GM12878 (cell line): ENCODE data around the gene ABCG4. TPM values are rescaled to one million over a fixed set of nuclear protein-coding genes. Genes with fewer than 3 reads are reported as not detected.

Experiments
- BACH1 ChIP-seq: fragments of 450-650 bp; IDR thresholded peaks from 2 replicates; pipeline ENCODE4 v1.6.1; 2017; ENCODE audit warnings: mild to moderate bottlenecking, borderline replicate concordance
- CHD1 ChIP-seq: IDR thresholded peaks from 2 replicates; pipeline ENCODE4 v1.6.1; 2012; ENCODE audit warnings: low read depth, low read length, improper control_type of control experiment
- CREB1 ChIP-seq: IDR thresholded peaks from 2 replicates; pipeline ENCODE4 v1.6.1; 2012; ENCODE audit warnings: low read depth, mild to moderate bottlenecking, inconsistent platforms
- E4F1 ChIP-seq: fragments of 450-650 bp; IDR thresholded peaks from 2 replicates; pipeline ENCODE4 v1.6.1; 2018; ENCODE audit warnings: borderline replicate concordance, mild to moderate bottlenecking; ENCODE audit not compliant: partially characterized antibody
- GABPA ChIP-seq: IDR thresholded peaks from 2 replicates; pipeline ENCODE4 v1.6.1; 2014; ENCODE audit warnings: antibody characterized with exemption, low read depth, mild to moderate bottlenecking, inconsistent platforms
- HCFC1 ChIP-seq: fragments of 150-350 bp; IDR thresholded peaks from 2 replicates; pipeline ENCODE4 v1.6.1; 2014; ENCODE audit warnings: low read length
- KDM1A ChIP-seq: fragments of 200-600 bp; sonication (generic); IDR thresholded peaks from 2 replicates; pipeline ENCODE4 v1.6.1; 2016; ENCODE audit warnings: borderline replicate concordance
- LARP7 ChIP-seq: fragments of 450-650 bp; IDR thresholded peaks from 2 replicates; pipeline ENCODE4 v1.6.1; 2017; ENCODE audit warnings: mild to moderate bottlenecking
- NBN ChIP-seq: fragments of 450-650 bp; IDR thresholded peaks from 2 replicates; pipeline ENCODE4 v1.6.1; 2016
- NR2F1 ChIP-seq: fragments of 450-650 bp; conservative IDR thresholded peaks from 2 replicates; pipeline ENCODE4 v1.6.1; 2017; ENCODE audit warnings: mild to moderate bottlenecking
- NRF1 ChIP-seq: conservative IDR thresholded peaks from 2 replicates; pipeline ENCODE4 v1.6.1; 2011; ENCODE audit warnings: mild to moderate bottlenecking, low read depth, low read length, improper control_type of control experiment
- POLR2A ChIP-seq: IDR thresholded peaks from 2 replicates; pipeline ENCODE4 v1.6.1; 2011; ENCODE audit warnings: low read depth, mild to moderate bottlenecking, low read length
- SP1 ChIP-seq: IDR thresholded peaks from one replicate; pipeline ENCODE4 v1.6.1; 2011; ENCODE audit warnings: low read depth, low read length
- TAF1 ChIP-seq: IDR thresholded peaks from 2 replicates; pipeline ENCODE4 v1.6.1; 2011; ENCODE audit warnings: mild to moderate bottlenecking, low read depth, low read length, borderline replicate concordance
- TCF3 ChIP-seq: IDR thresholded peaks from 2 replicates; pipeline ENCODE4 v1.6.1; 2012; ENCODE audit warnings: low read depth, mild to moderate bottlenecking, low read length, borderline replicate concordance; ENCODE audit not compliant: insufficient read depth
- USF2 ChIP-seq: IDR thresholded peaks from 2 replicates; pipeline ENCODE4 v1.6.1; 2011; ENCODE audit warnings: low read depth, low read length, improper control_type of control experiment, borderline replicate concordance
- WRNIP1 ChIP-seq: IDR thresholded peaks from 2 replicates; pipeline ENCODE4 v1.6.1; 2011; ENCODE audit warnings: low read depth, low read length, improper control_type of control experiment, borderline replicate concordance
- polyA plus RNA-seq, 11 experiments: library from polyadenylated mRNA; depleted of rRNA in 4 of 11; unstranded in 6 of 11; stranded (reverse) in 5 of 11; fragments of >200 nt; fragmentation: Nextera tagmentation in 4 of 11; fragmentation: Illumina TruSeq in 1 of 11; extraction: Ambion mirVana in 4 of 11; extraction: Trizol in 1 of 11; gene quantifications; 1 replicate in 1 of 11; 2 replicates in 10 of 11; pipeline versions ENCODE4 v1.2.1 to v1.2.3, GENCODE V29; 2011 to 2016; ENCODE audit warnings: inconsistent platforms in 2 of 11, missing spikeins in 2 of 11, low read depth in 1 of 11
- total RNA-seq, 4 experiments: library from RNA; depleted of rRNA in 3 of 4; stranded (reverse); fragments of >200 nt in 3 of 4; fragmentation: Illumina TruSeq in 1 of 4; extraction: Trizol in 1 of 4; gene quantifications; 2 replicates each; pipeline versions ENCODE4 v1.2.1 to v1.2.3, GENCODE V29; 2013 to 2021

The ABCG4 gene
- total and polyA plus RNA-seq, 10 of the 15 experiments (the other 5 are each of a cell fraction or from before 2014, with no cell fraction given): not detected

GRCh38 chr11:119205574-119206510 lies 57.0 kb downstream of the ABCG4 start, which contains the start of gene CBL (continued):
- TF ChIP-seq E4F1 (no peak), HCFC1 (0 out of 2 replicates have a peak, but pooled peaks have one; percentile 34), WRNIP1 (no peak), SP1 (peak; percentile 30), TAF1 (peak; percentile 6; the same call in 1 of the 2 replicates), CREB1 (peak; percentile 44; the same call in 1 of the 2 replicates), KDM1A (no peak), GABPA (no peak), BACH1 (peak; percentile 74), POLR2A (peak; percentile 81), USF2 (no peak), TCF3 (0 out of 2 replicates have a peak, but pooled peaks have one; percentile 17), CHD1 (0 out of 2 replicates have a peak, but pooled peaks have one; percentile 10), NR2F1 (peak; percentile 34), NBN (0 out of 2 replicates have a peak, but pooled peaks have one; percentile 25), LARP7 (peak; percentile 97), NRF1 (peak; percentile 55)
